OCI-LY7 (cell line): ENCODE results near the gene RRAGC. TPM values are rescaled to one million over a fixed set of nuclear protein-coding genes. Genes with fewer than 3 reads are reported as not detected.
A peak's percentile ranks its signal among the peaks of the same experiment; 100 is the strongest.

ENCODE experiments used
- BruUV-seq: library from RNA; stranded (reverse); fragments of 400-500 nt; replicated peaks from 2 replicates; lab custom pipeline; 2021; lab: Mats Ljungman, UMichigan
- CTCF ChIA-PET: fragments of 300-600 bp; sonication (Branson Sonifier 250); formaldehyde crosslinking; loops from one replicate; lab custom pipeline; 2022; ENCODE audit warnings: antibody characterized with exemption; ENCODE audit not compliant: unreplicated experiment; lab: Charles Lee
- POLR2A ChIA-PET: fragments of 300-600 bp; sonication (Branson Sonifier 250); formaldehyde crosslinking; loops from one replicate; lab custom pipeline; 2022; ENCODE audit warnings: antibody characterized with exemption; lab: Charles Lee
- DNase-seq: peaks from one replicate; pipeline ENCODE4 v3.0.0-alpha.2; 2015; ENCODE audit warnings: low spot score
- H2AFZ ChIP-seq: fragments of 200-600 bp; sonication (generic), shearing (Covaris generic); 2 replicates; pipeline ENCODE4 v1.6.1; 2014; ENCODE audit warnings: mild to moderate bottlenecking, antibody characterized with exemption, low read length, moderate library complexity
- H3K27ac ChIP-seq: fragments of 200-600 bp; sonication (generic); 2 replicates; pipeline ENCODE4 v1.5.1; 2014; ENCODE audit warnings: mixed run types, low read depth, mild to moderate bottlenecking, moderate library complexity, low read length, inconsistent platforms; ENCODE audit not compliant: poor library complexity, severe bottlenecking
- H3K36me3 ChIP-seq: fragments of 200-600 bp; sonication (generic); 2 replicates; pipeline ENCODE4 v1.6.1; 2014; ENCODE audit warnings: mild to moderate bottlenecking, antibody characterized with exemption, low read length, moderate library complexity, mixed read lengths; ENCODE audit not compliant: insufficient read depth
- H3K4me1 ChIP-seq: fragments of 200-600 bp; sonication (generic); 2 replicates; pipeline ENCODE4 v1.5.1; 2014; ENCODE audit warnings: mild to moderate bottlenecking, low read length; ENCODE audit not compliant: insufficient read depth, poor library complexity, severe bottlenecking
- H3K4me2 ChIP-seq: fragments of 200-600 bp; sonication (generic); 2 replicates; pipeline ENCODE4 v1.6.1; 2014; ENCODE audit warnings: mild to moderate bottlenecking, low read length
- H3K4me3 ChIP-seq: fragments of 200-600 bp; sonication (generic); 2 replicates; pipeline ENCODE4 v1.5.1; 2014; ENCODE audit warnings: mild to moderate bottlenecking, low read depth, low read length; ENCODE audit not compliant: poor library complexity, severe bottlenecking
- H3K79me2 ChIP-seq: fragments of 200-600 bp; sonication (generic); 2 replicates; pipeline ENCODE4 v1.6.1; 2016; ENCODE audit warnings: low read depth, mild to moderate bottlenecking, low read length, moderate library complexity, mixed read lengths; ENCODE audit not compliant: insufficient read depth
- H3K9me2 ChIP-seq: fragments of 200-600 bp; sonication (generic); 2 replicates; pipeline ENCODE4 v1.6.1; 2016; ENCODE audit warnings: mild to moderate bottlenecking, low read length, mixed read lengths; ENCODE audit not compliant: insufficient read depth
- H3K9me3 ChIP-seq: fragments of 200-600 bp; sonication (generic); 2 replicates; pipeline ENCODE4 v1.6.1; 2014; ENCODE audit warnings: mild to moderate bottlenecking, mixed run types, low read length, mixed read lengths
- H4K20me1 ChIP-seq: fragments of 200-600 bp; sonication (generic); 2 replicates; pipeline ENCODE4 v1.6.1; 2014; ENCODE audit warnings: mild to moderate bottlenecking, antibody characterized with exemption, low read length, moderate library complexity, mixed read lengths; ENCODE audit not compliant: insufficient read depth
- CTCF ChIP-seq: fragments of 200-600 bp; sonication (generic); conservative IDR thresholded peaks from 2 replicates; pipeline ENCODE4 v1.5.1; 2014; ENCODE audit warnings: mild to moderate bottlenecking, antibody characterized with exemption, low read length, moderate library complexity, mixed read lengths
- EZH2phosphoT487 ChIP-seq: fragments of 200-600 bp; sonication (generic); IDR thresholded peaks from 2 replicates; pipeline ENCODE4 v1.6.1; 2018; ENCODE audit warnings: low read depth, borderline replicate concordance, mild to moderate bottlenecking, mixed run types, antibody characterized with exemption, low read length, moderate library complexity, mixed read lengths
- intact Hi-C: fragments of 100-400 bp; cut with micrococcal nuclease; formaldehyde crosslinking; loops from one replicate; pipeline ENCODE4 v1.10.0; 2022; ENCODE audit not compliant: unreplicated experiment
- total RNA-seq, 2 experiments: library from RNA; depleted of rRNA in 1 of 2; stranded (reverse); fragments of >200 nt in 1 of 2; shearing (Covaris generic) in 1 of 2; gene quantifications; 2 replicates each; pipeline ENCODE4 v1.2.3, GENCODE V29; 2014 to 2022

Gene RRAGC
- total RNA-seq, 2 experiments from 2014 or later, result 4.8 to 19.6 TPM

- Histone ChIP-seq H3K36me3 (no peaks in the 10 kb centered on the region), H3K4me2 (no peak overlapping the region), H3K4me3 (no peak overlapping the region), H3K9me3 (no peaks in the 10 kb centered on the region), H3K27ac (no peak overlapping the region), H2AFZ (no peak overlapping the region), H4K20me1 (no peaks in the 10 kb centered on the region), H3K9me2 (no peaks in the 10 kb centered on the region), H3K79me2 (no peaks in the 10 kb centered on the region), H3K4me1 (no peaks in the 10 kb centered on the region)
- ChIA-PET POLR2A (interaction anchor here (0.6 kb wide), 1 partner anchor 43 kb away, joined by 3 read pairs; no protein-coding TSS in a partner anchor), CTCF (no interaction called here)
- BruUV-seq, result no TSS peak
- no peak for DNase-seq
- TF ChIP-seq CTCF (no peak), EZH2phosphoT487 (no peak)
- intact Hi-C loops, result no loop called here
These were observed 40.5 kb downstream of the RRAGC start for GRCh38 chr1:38819040-38819439.

- DNase-seq, result no peak
- no TSS peak for BruUV-seq
- no peak overlapping the region for H2AFZ ChIP-seq
These were observed 41.2 kb downstream of the RRAGC start for GRCh38 chr1:38818175-38818976.

More at GRCh38 chr1:38818175-38818976, 41.2 kb downstream of the RRAGC start:
- Histone ChIP-seq H3K4me1 (no peaks in the 10 kb centered on the region), H3K79me2 (no peaks in the 10 kb centered on the region), H3K36me3 (no peaks in the 10 kb centered on the region), H3K27ac (no peak overlapping the region), H3K9me2 (no peaks in the 10 kb centered on the region), H3K9me3 (no peaks in the 10 kb centered on the region), H3K4me3 (no peak overlapping the region), H4K20me1 (no peaks in the 10 kb centered on the region), H3K4me2 (no peak overlapping the region)
- TF ChIP-seq CTCF (peak; percentile 58), EZH2phosphoT487 (no peak)
- ChIA-PET POLR2A (interaction anchor here (0.6 kb wide), 1 partner anchor 44 kb away, joined by 3 read pairs; no protein-coding TSS in a partner anchor), CTCF (no interaction called here)
- intact Hi-C loops, result no loop called here
